HepG2 (cell line): Measurements from ENCODE around the gene AKT2. TPM values are rescaled to one million over a fixed set of nuclear protein-coding genes. Genes with fewer than 3 reads are reported as not detected.
A peak's percentile ranks its signal among the peaks of the same experiment; 100 is the strongest.

Experiments
- HOXA9 ChIP-seq: sonication (generic); formaldehyde crosslinking; IDR thresholded peaks from 2 replicates; pipeline ENCODE4 v1.8.1; 2022; ENCODE audit warnings: missing genetic modification reagents, mild to moderate bottlenecking, moderate library complexity, borderline replicate concordance
- JUNB ChIP-seq: sonication (generic); formaldehyde crosslinking; IDR thresholded peaks from 2 replicates; pipeline ENCODE4 v1.8.0; 2022; ENCODE audit warnings: missing genetic modification reagents, mild to moderate bottlenecking, borderline replicate concordance
- MEF2D ChIP-seq: sonication (generic); formaldehyde crosslinking; IDR thresholded peaks from 2 replicates; pipeline ENCODE4 v1.5.1; 2020; ENCODE audit warnings: mild to moderate bottlenecking, missing genetic modification reagents
- NKX3-1 ChIP-seq: sonication (generic); formaldehyde crosslinking; IDR thresholded peaks from 2 replicates; pipeline ENCODE4 v1.5.0; 2020; ENCODE audit warnings: missing genetic modification reagents
- POLR2A ChIP-seq, 2 experiments: IDR thresholded peaks; 2 replicates each; pipeline ENCODE4 v1.6.1; 2011; ENCODE audit warnings: low read depth in 2 of 2, low read length in 2 of 2, mild to moderate bottlenecking in 1 of 2, moderate library complexity in 1 of 2; ENCODE audit not compliant: insufficient read depth in 1 of 2
- RCOR2 ChIP-seq: IDR thresholded peaks from 2 replicates; pipeline ENCODE4 v1.6.1; 2016; ENCODE audit warnings: missing biosample characterization, missing genetic modification reagents
- REXO4 ChIP-seq: sonication (generic); formaldehyde crosslinking; IDR thresholded peaks from 2 replicates; pipeline ENCODE4 v1.8.0; 2022; ENCODE audit warnings: missing genetic modification reagents, mild to moderate bottlenecking, borderline replicate concordance
- RFX5 ChIP-seq: IDR thresholded peaks from 2 replicates; pipeline ENCODE4 v1.6.1; 2011; ENCODE audit warnings: low read depth, low read length, improper control_type of control experiment
- RNF219 ChIP-seq: sonication (generic); formaldehyde crosslinking; IDR thresholded peaks from 2 replicates; pipeline ENCODE4 v1.5.0; 2020; ENCODE audit warnings: mild to moderate bottlenecking, missing genetic modification reagents
- SKI ChIP-seq: fragments of 450-650 bp; IDR thresholded peaks from one replicate; pipeline ENCODE4 v1.6.1; 2018; ENCODE audit warnings: mild to moderate bottlenecking; ENCODE audit not compliant: partially characterized antibody
- SNAI1 ChIP-seq: sonication (generic); formaldehyde crosslinking; IDR thresholded peaks from 2 replicates; pipeline ENCODE4 v1.5.0; 2020; ENCODE audit warnings: mild to moderate bottlenecking, missing genetic modification reagents, borderline replicate concordance
- ZKSCAN1 ChIP-seq: fragments of 150-350 bp; IDR thresholded peaks from 2 replicates; pipeline ENCODE4 v1.6.1; 2014; ENCODE audit warnings: low read length
- ZKSCAN8 ChIP-seq: IDR thresholded peaks from 2 replicates; pipeline ENCODE4 v1.6.1; 2016; ENCODE audit warnings: borderline replicate concordance, missing genetic modification reagents, missing compliant biosample characterization
- ZNF337 ChIP-seq: sonication (generic); formaldehyde crosslinking; IDR thresholded peaks from 2 replicates; pipeline ENCODE4 v1.5.1; 2020; ENCODE audit warnings: missing genetic modification reagents, low read depth, mild to moderate bottlenecking, borderline replicate concordance
- ZNF432 ChIP-seq: sonication (generic); formaldehyde crosslinking; IDR thresholded peaks from 2 replicates; pipeline ENCODE4 v1.5.0; 2020; ENCODE audit warnings: missing genetic modification reagents, mild to moderate bottlenecking, borderline replicate concordance
- ZNF501 ChIP-seq: sonication (generic); formaldehyde crosslinking; IDR thresholded peaks from 2 replicates; pipeline ENCODE4 v1.5.1; 2020; ENCODE audit warnings: mild to moderate bottlenecking, moderate library complexity, missing genetic modification reagents
- ZNF709 ChIP-seq: sonication (generic); formaldehyde crosslinking; IDR thresholded peaks from 2 replicates; pipeline ENCODE4 v1.5.0; 2020; ENCODE audit warnings: mild to moderate bottlenecking, missing genetic modification reagents
- ZNF772 ChIP-seq: sonication (generic); formaldehyde crosslinking; IDR thresholded peaks from 2 replicates; pipeline ENCODE4 v1.5.0; 2020; ENCODE audit warnings: mild to moderate bottlenecking, missing genetic modification reagents
- polyA plus RNA-seq, 8 experiments: library from polyadenylated mRNA; depleted of rRNA in 3 of 8; stranded (reverse) in 7 of 8; unstranded in 1 of 8; fragments of >200 nt; fragmentation: Illumina TruSeq in 4 of 8; extraction: Trizol in 4 of 8; gene quantifications; 2 replicates each; pipeline versions ENCODE4 v1.2.1 to v1.2.3, GENCODE V29; 2011 to 2016; ENCODE audit warnings: low read depth in 4 of 8, missing spikeins in 1 of 8, mixed read lengths in 1 of 8; ENCODE audit not compliant: insufficient read depth in 1 of 8
- total RNA-seq, 5 experiments: library from RNA; depleted of rRNA; stranded (reverse); fragments of >200 nt; fragmentation: Illumina TruSeq; extraction: Trizol; gene quantifications; 2 replicates each; pipeline ENCODE4 v1.2.3, GENCODE V29; 2016; ENCODE audit warnings: low read depth in 1 of 5
- TF ChIP-seq, protein P1 (sequence below): sonication (generic); formaldehyde crosslinking; IDR thresholded peaks from 2 replicates; pipeline ENCODE4 v1.4.0; 2020; ENCODE audit warnings: mild to moderate bottlenecking, missing genetic modification reagents
- TF ChIP-seq, protein P2 (sequence below): sonication (generic); formaldehyde crosslinking; conservative IDR thresholded peaks from 2 replicates; pipeline ENCODE4 v1.8.0; 2022; ENCODE audit warnings: low read depth, missing genetic modification reagents
- TF ChIP-seq, protein P3 (sequence below): IDR thresholded peaks from 2 replicates; pipeline ENCODE4 v1.6.1; 2018; ENCODE audit warnings: missing genetic modification reagents
- TF ChIP-seq, protein P4 (sequence below): sonication (generic); formaldehyde crosslinking; conservative IDR thresholded peaks from 2 replicates; pipeline ENCODE4 v1.8.1; 2023; ENCODE audit warnings: missing genetic modification reagents

The AKT2 gene
- total and polyA plus RNA-seq, 2 of the 13 experiments (the other 11 are each of a cell fraction or from before 2014, with no cell fraction given): 82.1 to 173 TPM

DNA sequence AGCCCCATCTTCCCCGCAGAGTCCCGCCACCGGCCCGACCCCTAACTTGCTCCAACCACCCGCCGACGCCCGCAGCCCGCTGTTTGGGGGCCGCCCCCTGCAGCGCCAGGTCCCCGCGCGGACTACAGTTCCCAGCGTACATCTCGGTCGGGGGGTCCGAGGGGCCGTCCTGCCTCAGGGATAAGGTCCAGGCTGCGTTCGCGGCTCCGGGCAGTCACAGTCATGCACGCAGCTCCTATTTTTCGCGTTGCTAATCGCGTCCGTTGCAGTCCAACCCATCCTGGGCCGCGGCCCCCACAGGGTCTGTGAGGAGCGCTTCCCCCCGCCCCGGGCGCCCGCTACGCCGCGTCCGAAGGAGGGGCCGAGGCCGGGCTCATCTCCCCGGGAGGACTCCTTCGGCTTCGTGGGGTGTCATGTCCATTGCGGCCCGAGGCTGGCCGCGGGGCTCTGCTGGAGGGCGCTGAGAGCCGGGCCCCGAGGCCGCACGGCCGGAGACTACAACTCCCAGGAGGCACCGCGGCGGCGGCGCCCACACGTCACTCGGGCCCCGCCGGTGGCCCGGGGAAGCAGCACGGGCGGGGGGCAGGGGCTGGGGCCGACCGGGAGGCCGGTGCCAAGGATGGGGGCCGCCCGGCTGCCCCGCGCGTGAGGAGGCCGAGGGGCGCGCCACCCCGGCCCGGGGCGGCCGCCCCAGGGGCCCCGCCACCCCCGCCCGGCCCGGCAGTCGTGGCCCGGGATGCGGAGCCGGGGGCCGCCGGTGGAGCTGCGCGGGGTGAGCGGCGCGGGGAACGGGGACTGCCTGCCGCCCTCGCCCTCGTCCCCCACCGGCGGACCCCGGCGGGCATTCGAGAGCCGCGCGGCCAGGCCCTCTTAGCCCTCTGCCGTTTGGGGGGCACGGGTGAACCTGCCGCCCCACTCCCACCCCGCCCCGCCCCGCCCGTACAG lies 94.0 kb downstream of the AKT2 start, which contains the start of gene MAP3K10 (continued):
- TF ChIP-seq RNF219 (CRISPR knock-in tag): no peak
- peak in 1 of 2 experiments; percentile 60; a peak in 2 of 4 replicates for TF ChIP-seq POLR2A (IDR thresholded peaks at IDR 0.05; ENCODE audit: insufficient read depth in 1 of 2, low read depth in 2 of 2, low read length in 2 of 2)
- TF ChIP-seq, protein P1, sequence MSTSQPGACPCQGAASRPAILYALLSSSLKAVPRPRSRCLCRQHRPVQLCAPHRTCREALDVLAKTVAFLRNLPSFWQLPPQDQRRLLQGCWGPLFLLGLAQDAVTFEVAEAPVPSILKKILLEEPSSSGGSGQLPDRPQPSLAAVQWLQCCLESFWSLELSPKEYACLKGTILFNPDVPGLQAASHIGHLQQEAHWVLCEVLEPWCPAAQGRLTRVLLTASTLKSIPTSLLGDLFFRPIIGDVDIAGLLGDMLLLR (CRISPR knock-in tag): 0 out of 2 replicates have a peak, but pooled peaks have one; percentile 63
- TF ChIP-seq ZKSCAN8 (CRISPR knock-in tag): no peak
- no peak for TF ChIP-seq SKI
- 0 out of 2 replicates have a peak, but pooled peaks have one; percentile 43 for TF ChIP-seq ZNF337 (CRISPR knock-in tag)
- TF ChIP-seq, protein P2, sequence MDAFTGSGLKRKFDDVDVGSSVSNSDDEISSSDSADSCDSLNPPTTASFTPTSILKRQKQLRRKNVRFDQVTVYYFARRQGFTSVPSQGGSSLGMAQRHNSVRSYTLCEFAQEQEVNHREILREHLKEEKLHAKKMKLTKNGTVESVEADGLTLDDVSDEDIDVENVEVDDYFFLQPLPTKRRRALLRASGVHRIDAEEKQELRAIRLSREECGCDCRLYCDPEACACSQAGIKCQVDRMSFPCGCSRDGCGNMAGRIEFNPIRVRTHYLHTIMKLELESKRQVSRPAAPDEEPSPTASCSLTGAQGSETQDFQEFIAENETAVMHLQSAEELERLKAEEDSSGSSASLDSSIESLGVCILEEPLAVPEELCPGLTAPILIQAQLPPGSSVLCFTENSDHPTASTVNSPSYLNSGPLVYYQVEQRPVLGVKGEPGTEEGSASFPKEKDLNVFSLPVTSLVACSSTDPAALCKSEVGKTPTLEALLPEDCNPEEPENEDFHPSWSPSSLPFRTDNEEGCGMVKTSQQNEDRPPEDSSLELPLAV: no peak
- 0 out of 2 replicates have a peak, but pooled peaks have one; percentile 47 for TF ChIP-seq ZNF709
- peak; percentile 89 for TF ChIP-seq ZNF501 (CRISPR knock-in tag)
- no peak for TF ChIP-seq ZKSCAN1
- no peak for TF ChIP-seq JUNB (CRISPR knock-in tag)
- TF ChIP-seq ZNF432: no peak
- TF ChIP-seq REXO4 (CRISPR knock-in tag): peak; percentile 65; the same call in 1 of the 2 replicates
- no peak for TF ChIP-seq HOXA9 (CRISPR knock-in tag)
- no peak for TF ChIP-seq RCOR2
- TF ChIP-seq RFX5: no peak
- TF ChIP-seq, protein P3, sequence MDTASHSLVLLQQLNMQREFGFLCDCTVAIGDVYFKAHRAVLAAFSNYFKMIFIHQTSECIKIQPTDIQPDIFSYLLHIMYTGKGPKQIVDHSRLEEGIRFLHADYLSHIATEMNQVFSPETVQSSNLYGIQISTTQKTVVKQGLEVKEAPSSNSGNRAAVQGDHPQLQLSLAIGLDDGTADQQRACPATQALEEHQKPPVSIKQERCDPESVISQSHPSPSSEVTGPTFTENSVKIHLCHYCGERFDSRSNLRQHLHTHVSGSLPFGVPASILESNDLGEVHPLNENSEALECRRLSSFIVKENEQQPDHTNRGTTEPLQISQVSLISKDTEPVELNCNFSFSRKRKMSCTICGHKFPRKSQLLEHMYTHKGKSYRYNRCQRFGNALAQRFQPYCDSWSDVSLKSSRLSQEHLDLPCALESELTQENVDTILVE (CRISPR knock-in tag): no peak
- TF ChIP-seq NKX3-1 (CRISPR knock-in tag): 0 out of 2 replicates have a peak, but pooled peaks have one; percentile 23
- 0 out of 2 replicates have a peak, but pooled peaks have one; percentile 47 for TF ChIP-seq SNAI1
- TF ChIP-seq, protein P4, sequence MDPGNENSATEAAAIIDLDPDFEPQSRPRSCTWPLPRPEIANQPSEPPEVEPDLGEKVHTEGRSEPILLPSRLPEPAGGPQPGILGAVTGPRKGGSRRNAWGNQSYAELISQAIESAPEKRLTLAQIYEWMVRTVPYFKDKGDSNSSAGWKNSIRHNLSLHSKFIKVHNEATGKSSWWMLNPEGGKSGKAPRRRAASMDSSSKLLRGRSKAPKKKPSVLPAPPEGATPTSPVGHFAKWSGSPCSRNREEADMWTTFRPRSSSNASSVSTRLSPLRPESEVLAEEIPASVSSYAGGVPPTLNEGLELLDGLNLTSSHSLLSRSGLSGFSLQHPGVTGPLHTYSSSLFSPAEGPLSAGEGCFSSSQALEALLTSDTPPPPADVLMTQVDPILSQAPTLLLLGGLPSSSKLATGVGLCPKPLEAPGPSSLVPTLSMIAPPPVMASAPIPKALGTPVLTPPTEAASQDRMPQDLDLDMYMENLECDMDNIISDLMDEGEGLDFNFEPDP: no peak
- no peak for TF ChIP-seq MEF2D (CRISPR knock-in tag)
- peak; percentile 49; the same call in 1 of the 2 replicates for TF ChIP-seq ZNF772 (CRISPR knock-in tag)
